A673 (cell line): ENCODE measurements around the gene EDAR. TPM values are rescaled to one million over a fixed set of nuclear protein-coding genes. Genes with fewer than 3 reads are reported as not detected.

ENCODE experiments used
- BruUV-seq: library from RNA; stranded (reverse); fragments of 400-500 nt; replicated peaks from 2 replicates; lab custom pipeline; 2021; lab: Mats Ljungman, UMichigan
- CTCF ChIA-PET: fragments of 300-600 bp; sonication (Branson Sonifier 250); formaldehyde crosslinking; loops from one replicate; lab custom pipeline; 2022; ENCODE audit warnings: antibody characterized with exemption; lab: Charles Lee
- POLR2A ChIA-PET: fragments of 300-600 bp; sonication (Branson Sonifier 250); formaldehyde crosslinking; loops from one replicate; lab custom pipeline; 2022; ENCODE audit warnings: antibody characterized with exemption; ENCODE audit not compliant: low non-redundant PET; lab: Charles Lee
- DNase-seq: peaks from one replicate; pipeline ENCODE4 v3.0.0-alpha.2; 2015; ENCODE audit warnings: low spot score
- H3K27ac ChIP-seq: fragments of 200-600 bp; sonication (generic); 2 replicates; pipeline ENCODE4 v1.5.1; 2016; ENCODE audit warnings: mixed run types, low read depth, mild to moderate bottlenecking, mixed read lengths, antibody characterized with exemption, low read length; ENCODE audit not compliant: poor library complexity, severe bottlenecking
- H3K27me3 ChIP-seq: fragments of 200-600 bp; sonication (generic); replicated peaks from 2 replicates; pipeline ENCODE4 v1.6.1; 2017; ENCODE audit warnings: mixed run types, low read depth, mild to moderate bottlenecking, mixed read lengths, antibody characterized with exemption, low read length; ENCODE audit not compliant: insufficient read depth, poor library complexity
- H3K36me3 ChIP-seq: fragments of 200-600 bp; sonication (generic); 2 replicates; pipeline ENCODE4 v1.6.1; 2016; ENCODE audit warnings: mixed run types, mild to moderate bottlenecking, mixed read lengths, antibody characterized with exemption, low read length; ENCODE audit not compliant: insufficient read depth, poor library complexity, severe bottlenecking
- H3K4me1 ChIP-seq: fragments of 200-600 bp; sonication (generic); 2 replicates; pipeline ENCODE4 v1.6.1; 2017; ENCODE audit warnings: mixed run types, mild to moderate bottlenecking, mixed read lengths, antibody characterized with exemption, low read length; ENCODE audit not compliant: insufficient read depth, poor library complexity, severe bottlenecking
- H3K4me3 ChIP-seq: fragments of 200-600 bp; sonication (generic); 2 replicates; pipeline ENCODE4 v1.5.1; 2016; ENCODE audit warnings: low read depth, mixed run types, mild to moderate bottlenecking, mixed read lengths, low read length; ENCODE audit not compliant: poor library complexity, severe bottlenecking
- H3K9me3 ChIP-seq: fragments of 200-600 bp; sonication (generic); 2 replicates; pipeline ENCODE4 v1.6.1; 2016; ENCODE audit warnings: mixed run types, low read depth, mild to moderate bottlenecking, mixed read lengths, antibody characterized with exemption, low read length; ENCODE audit not compliant: poor library complexity, severe bottlenecking
- CTCF ChIP-seq: fragments of 300-800, 200-600 bp; sonication (generic); conservative IDR thresholded peaks from 2 replicates; pipeline ENCODE4 v1.5.1; 2017; ENCODE audit warnings: low read depth, mild to moderate bottlenecking, antibody characterized with exemption, low read length, moderate library complexity, mixed read lengths
- EZH2 ChIP-seq: fragments of 200-600 bp; sonication (generic); IDR thresholded peaks from 2 replicates; pipeline ENCODE4 v1.6.1; 2017; ENCODE audit warnings: borderline replicate concordance, low read depth, mild to moderate bottlenecking, mixed read lengths, antibody characterized with exemption, low read length; ENCODE audit not compliant: poor library complexity, severe bottlenecking
- intact Hi-C: fragments of 100-400 bp; cut with micrococcal nuclease; formaldehyde crosslinking; loops from one replicate; pipeline ENCODE4 v1.10.0; 2022; ENCODE audit not compliant: unreplicated experiment
- total RNA-seq: library from RNA; stranded (reverse); gene quantifications from 2 replicates; pipeline ENCODE4 v1.2.3, GENCODE V29; 2021

Gene EDAR
- total RNA-seq, 1 experiment from 2014 or later: not detected

GRCh38 chr2:109018452-109018851 lies 29.4 kb upstream of the EDAR start:
- intact Hi-C loops: no loop called here
- CTCF ChIA-PET: no interaction called here
- no peak overlapping the region for H3K27ac ChIP-seq
- no peak for TF ChIP-seq CTCF
- TF ChIP-seq EZH2: no peak
- H3K27me3 ChIP-seq: no peaks in the 10 kb centered on the region
- DNase-seq: no peak
- H3K4me1 ChIP-seq: peaks cover 4% of the 10 kb centered on the region
- no peaks in the 10 kb centered on the region for H3K36me3 ChIP-seq
- POLR2A ChIA-PET: no interaction called here
- H3K9me3 ChIP-seq: no peaks in the 10 kb centered on the region
- no TSS peak for BruUV-seq
- no peak overlapping the region for H3K4me3 ChIP-seq

GRCh38 chr2:109017017-109017416 lies 28.0 kb upstream of the EDAR start:
- Histone ChIP-seq H3K27ac (no peak overlapping the region), H3K36me3 (no peaks in the 10 kb centered on the region), H3K4me3 (no peak overlapping the region), H3K4me1 (peaks cover 4% of the 10 kb centered on the region), H3K9me3 (no peaks in the 10 kb centered on the region), H3K27me3 (no peaks in the 10 kb centered on the region)
- ChIA-PET POLR2A (no interaction called here), CTCF (no interaction called here)
- intact Hi-C loops: no loop called here
- TF ChIP-seq CTCF (no peak), EZH2 (no peak)
- BruUV-seq: no TSS peak
- no peak for DNase-seq

- Histone ChIP-seq H3K27ac (no peak overlapping the region), H3K4me1 (peaks cover 4% of the 10 kb centered on the region), H3K36me3 (no peaks in the 10 kb centered on the region), H3K4me3 (no peak overlapping the region), H3K9me3 (no peaks in the 10 kb centered on the region), H3K27me3 (no peaks in the 10 kb centered on the region)
- intact Hi-C loops: no loop called here
- no peak for TF ChIP-seq CTCF
- TF ChIP-seq EZH2: no peak
- ChIA-PET CTCF (no interaction called here), POLR2A (no interaction called here)
- DNase-seq: no peak
- no TSS peak for BruUV-seq
These were observed 27.4 kb upstream of the EDAR start for GRCh38 chr2:109016376-109016775.
